Body of pancreas (tissue), 4 donors: ENCODE results near the gene COL23A1.

ENCODE experiments used
- POLR2A ChIP-seq, 3 donors: fragments of 450-650 bp; IDR thresholded peaks; one replicate each; pipeline ENCODE4 v1.6.1; 2016; ENCODE audit warnings: antibody characterized with exemption in 3 of 3, mild to moderate bottlenecking in 2 of 3
- TF ChIP-seq, protein P1 (sequence below), 7 experiments: fragments of 450-650 bp in 4 of 7; fragments of 200-600 bp in 3 of 7; sonication (generic) in 3 of 7; IDR thresholded peaks; one replicate each; pipeline ENCODE4 v1.5.1; 2016 to 2019; ENCODE audit warnings: antibody characterized with exemption in 7 of 7

DNA sequence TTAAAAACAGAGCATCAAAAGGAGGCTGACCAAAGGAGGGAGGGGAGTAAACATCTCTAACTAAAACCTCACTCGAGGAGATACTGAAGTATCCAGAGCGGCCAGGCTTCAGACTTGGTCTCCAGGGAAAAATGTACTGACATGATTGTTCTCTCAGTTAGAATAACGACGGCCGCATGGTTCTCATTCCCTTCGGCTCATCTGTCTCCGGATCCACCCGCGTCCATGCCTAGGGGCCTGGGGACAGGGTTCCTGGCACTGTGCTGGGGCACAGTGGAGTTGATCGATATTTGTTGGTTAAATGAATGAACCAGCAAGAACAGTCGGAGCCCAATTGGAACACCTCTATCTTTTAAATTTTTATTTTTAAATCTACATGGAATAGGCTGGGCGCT lies 190.5 kb downstream of the COL23A1 start:
- TF ChIP-seq POLR2A (IDR thresholded peaks at IDR 0.05) = no peak
- TF ChIP-seq, protein P1, sequence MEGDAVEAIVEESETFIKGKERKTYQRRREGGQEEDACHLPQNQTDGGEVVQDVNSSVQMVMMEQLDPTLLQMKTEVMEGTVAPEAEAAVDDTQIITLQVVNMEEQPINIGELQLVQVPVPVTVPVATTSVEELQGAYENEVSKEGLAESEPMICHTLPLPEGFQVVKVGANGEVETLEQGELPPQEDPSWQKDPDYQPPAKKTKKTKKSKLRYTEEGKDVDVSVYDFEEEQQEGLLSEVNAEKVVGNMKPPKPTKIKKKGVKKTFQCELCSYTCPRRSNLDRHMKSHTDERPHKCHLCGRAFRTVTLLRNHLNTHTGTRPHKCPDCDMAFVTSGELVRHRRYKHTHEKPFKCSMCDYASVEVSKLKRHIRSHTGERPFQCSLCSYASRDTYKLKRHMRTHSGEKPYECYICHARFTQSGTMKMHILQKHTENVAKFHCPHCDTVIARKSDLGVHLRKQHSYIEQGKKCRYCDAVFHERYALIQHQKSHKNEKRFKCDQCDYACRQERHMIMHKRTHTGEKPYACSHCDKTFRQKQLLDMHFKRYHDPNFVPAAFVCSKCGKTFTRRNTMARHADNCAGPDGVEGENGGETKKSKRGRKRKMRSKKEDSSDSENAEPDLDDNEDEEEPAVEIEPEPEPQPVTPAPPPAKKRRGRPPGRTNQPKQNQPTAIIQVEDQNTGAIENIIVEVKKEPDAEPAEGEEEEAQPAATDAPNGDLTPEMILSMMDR (IDR thresholded peaks at IDR 0.05) = no peak
